ENCODE results near the gene MAGI3.

The MAGI3 gene

DNA sequence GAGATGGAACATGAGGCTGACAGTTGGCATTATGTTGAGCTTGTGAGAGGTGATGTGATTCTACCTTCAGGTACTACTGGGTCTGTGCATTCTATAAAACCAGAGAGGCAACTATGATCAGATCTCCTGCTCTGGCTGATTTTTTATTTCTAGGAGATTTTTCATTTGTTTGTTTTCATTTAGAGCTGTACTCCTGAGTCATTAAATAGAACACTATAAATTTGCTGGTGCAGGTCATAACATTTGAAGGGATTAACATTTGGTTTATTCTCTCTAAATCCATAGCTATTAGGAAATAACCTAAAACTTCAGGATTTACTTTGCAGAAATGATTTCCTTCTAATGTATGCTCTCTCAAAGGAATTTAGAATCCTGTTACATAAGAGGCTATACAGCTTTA lies 42.9 kb downstream of the MAGI3 start:
- no peaks in the 10 kb centered on the region for H4K20me1 ChIP-seq (ENCODE audit: insufficient read depth, low read length)
- no peak overlapping the region for H3K4me2 ChIP-seq (ENCODE audit: low read length)
- no peaks in the 10 kb centered on the region for H3K79me2 ChIP-seq (ENCODE audit: insufficient read depth, low read length)
- no peak overlapping the region for H3K27ac ChIP-seq (ENCODE audit: low read depth, low read length, poor library complexity, severe bottlenecking)
- H2AFZ ChIP-seq (ENCODE audit: low read length), result no peak overlapping the region
- H3K27me3 ChIP-seq (ENCODE audit: insufficient read depth, low read length), result no peaks in the 10 kb centered on the region
- no peaks in the 10 kb centered on the region for H3K4me1 ChIP-seq (ENCODE audit: insufficient read depth, low read length, severe bottlenecking)
- no peak overlapping the region for H3K4me3 ChIP-seq (ENCODE audit: low read depth, low read length, poor library complexity, severe bottlenecking)
- H3F3A ChIP-seq (ENCODE audit: insufficient read depth, low read length), result no peaks in the 10 kb centered on the region
- no peaks in the 10 kb centered on the region for H3K9me2 ChIP-seq (ENCODE audit: low read depth, low read length)
- H3K9ac ChIP-seq (ENCODE audit: low read length), result no peak overlapping the region
- no peaks in the 10 kb centered on the region for H3K36me3 ChIP-seq (ENCODE audit: insufficient read depth, low read length)
- TF ChIP-seq, protein P1, sequence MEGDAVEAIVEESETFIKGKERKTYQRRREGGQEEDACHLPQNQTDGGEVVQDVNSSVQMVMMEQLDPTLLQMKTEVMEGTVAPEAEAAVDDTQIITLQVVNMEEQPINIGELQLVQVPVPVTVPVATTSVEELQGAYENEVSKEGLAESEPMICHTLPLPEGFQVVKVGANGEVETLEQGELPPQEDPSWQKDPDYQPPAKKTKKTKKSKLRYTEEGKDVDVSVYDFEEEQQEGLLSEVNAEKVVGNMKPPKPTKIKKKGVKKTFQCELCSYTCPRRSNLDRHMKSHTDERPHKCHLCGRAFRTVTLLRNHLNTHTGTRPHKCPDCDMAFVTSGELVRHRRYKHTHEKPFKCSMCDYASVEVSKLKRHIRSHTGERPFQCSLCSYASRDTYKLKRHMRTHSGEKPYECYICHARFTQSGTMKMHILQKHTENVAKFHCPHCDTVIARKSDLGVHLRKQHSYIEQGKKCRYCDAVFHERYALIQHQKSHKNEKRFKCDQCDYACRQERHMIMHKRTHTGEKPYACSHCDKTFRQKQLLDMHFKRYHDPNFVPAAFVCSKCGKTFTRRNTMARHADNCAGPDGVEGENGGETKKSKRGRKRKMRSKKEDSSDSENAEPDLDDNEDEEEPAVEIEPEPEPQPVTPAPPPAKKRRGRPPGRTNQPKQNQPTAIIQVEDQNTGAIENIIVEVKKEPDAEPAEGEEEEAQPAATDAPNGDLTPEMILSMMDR (IDR thresholded peaks at IDR 0.05; ENCODE audit: low read length), result no peak
- TF ChIP-seq EZH2 (IDR thresholded peaks at IDR 0.05; ENCODE audit: borderline replicate concordance, low read length), result no peak
- no peaks in the 10 kb centered on the region for H3K9me3 ChIP-seq (ENCODE audit: low read length)

DNA sequence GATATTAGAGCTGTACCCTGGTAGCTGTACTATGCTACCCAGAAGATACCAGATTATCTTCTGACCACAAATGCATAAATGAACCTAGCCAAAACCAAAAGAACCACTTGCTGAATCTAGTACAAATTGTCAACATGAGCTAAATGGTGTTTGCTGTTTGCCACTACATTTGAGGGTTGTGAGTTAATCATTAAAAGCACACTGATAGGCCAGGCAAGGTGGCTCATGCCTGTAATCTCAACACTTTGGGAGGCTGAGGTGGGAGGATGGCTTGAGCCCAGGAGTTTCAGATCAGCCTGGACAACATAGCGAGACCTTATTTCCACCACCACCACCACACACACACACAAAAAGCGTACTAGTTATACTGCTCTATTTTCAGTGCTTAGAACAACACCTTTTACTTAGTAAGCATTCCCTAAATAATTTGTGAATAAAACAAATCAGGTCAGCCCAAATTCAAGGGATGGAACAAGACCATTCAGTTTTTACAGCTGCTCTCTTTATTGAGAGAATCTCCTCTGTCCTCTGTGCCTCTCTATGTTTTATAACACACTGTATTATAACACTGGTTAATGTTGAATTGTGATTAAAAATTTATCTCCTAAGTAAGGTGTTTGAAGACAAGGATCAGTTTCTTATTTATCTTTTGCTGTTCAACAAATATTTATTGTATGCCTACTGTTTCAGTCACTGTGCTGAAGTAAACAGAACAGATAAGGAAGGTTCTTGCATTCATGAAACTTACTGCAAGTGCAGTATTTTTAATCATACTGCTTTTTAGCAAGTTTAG lies 44.0 kb downstream of the MAGI3 start:
- Histone ChIP-seq H3K4me1 (ENCODE audit: insufficient read depth, low read length, severe bottlenecking) (no peaks in the 10 kb centered on the region), H3K4me3 (ENCODE audit: low read depth, low read length, poor library complexity, severe bottlenecking) (no peak overlapping the region)

DNA sequence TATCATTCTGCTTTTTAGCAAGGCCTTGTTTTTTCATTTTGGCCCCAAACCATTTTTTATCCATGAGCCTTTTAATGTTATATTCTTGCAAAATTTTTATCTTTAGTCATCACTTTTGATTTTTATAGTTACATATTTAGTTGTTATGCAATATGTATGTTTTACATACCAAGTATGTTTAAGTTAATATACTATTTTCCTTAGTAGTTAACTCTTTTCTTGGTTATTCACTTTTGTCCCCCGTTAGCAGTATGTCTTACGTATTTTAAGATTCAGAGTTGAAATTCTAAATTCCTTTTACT lies 44.5 kb downstream of the MAGI3 start:
- TF ChIP-seq, protein P1 (IDR thresholded peaks at IDR 0.05; ENCODE audit: low read length), result no peak
- TF ChIP-seq EZH2 (IDR thresholded peaks at IDR 0.05; ENCODE audit: borderline replicate concordance, low read length), result no peak
- no peak overlapping the region for H3K9ac ChIP-seq (ENCODE audit: low read length)
- no peak overlapping the region for H3K4me3 ChIP-seq (ENCODE audit: low read depth, low read length, poor library complexity, severe bottlenecking)
- H3K4me2 ChIP-seq (ENCODE audit: low read length), result no peak overlapping the region
- no peaks in the 10 kb centered on the region for H3F3A ChIP-seq (ENCODE audit: insufficient read depth, low read length)
- H3K36me3 ChIP-seq (ENCODE audit: insufficient read depth, low read length), result no peaks in the 10 kb centered on the region
- no peaks in the 10 kb centered on the region for H3K9me2 ChIP-seq (ENCODE audit: low read depth, low read length)
- H4K20me1 ChIP-seq (ENCODE audit: insufficient read depth, low read length), result no peaks in the 10 kb centered on the region
- H3K9me3 ChIP-seq (ENCODE audit: low read length), result no peaks in the 10 kb centered on the region
- H3K4me1 ChIP-seq (ENCODE audit: insufficient read depth, low read length, severe bottlenecking), result no peaks in the 10 kb centered on the region
- H3K79me2 ChIP-seq (ENCODE audit: insufficient read depth, low read length), result no peaks in the 10 kb centered on the region
- no peak overlapping the region for H3K27ac ChIP-seq (ENCODE audit: low read depth, low read length, poor library complexity, severe bottlenecking)
- H2AFZ ChIP-seq (ENCODE audit: low read length), result no peak overlapping the region
- H3K27me3 ChIP-seq (ENCODE audit: insufficient read depth, low read length), result no peaks in the 10 kb centered on the region

More for the DNA sequence above, 44.0 kb downstream of the MAGI3 start:
- no peak for TF ChIP-seq EZH2 (IDR thresholded peaks at IDR 0.05; ENCODE audit: borderline replicate concordance, low read length)
- TF ChIP-seq, protein P1 (IDR thresholded peaks at IDR 0.05; ENCODE audit: low read length), result no peak
- H3F3A ChIP-seq (ENCODE audit: insufficient read depth, low read length), result no peaks in the 10 kb centered on the region
- no peaks in the 10 kb centered on the region for H3K36me3 ChIP-seq (ENCODE audit: insufficient read depth, low read length)
- no peak overlapping the region for H2AFZ ChIP-seq (ENCODE audit: low read length)
- H3K27ac ChIP-seq (ENCODE audit: low read depth, low read length, poor library complexity, severe bottlenecking), result no peak overlapping the region
- H3K9ac ChIP-seq (ENCODE audit: low read length), result no peak overlapping the region
- H3K79me2 ChIP-seq (ENCODE audit: insufficient read depth, low read length), result no peaks in the 10 kb centered on the region
- no peak overlapping the region for H3K4me2 ChIP-seq (ENCODE audit: low read length)
- H3K9me3 ChIP-seq (ENCODE audit: low read length), result no peaks in the 10 kb centered on the region
- H3K27me3 ChIP-seq (ENCODE audit: insufficient read depth, low read length), result no peaks in the 10 kb centered on the region
- H4K20me1 ChIP-seq (ENCODE audit: insufficient read depth, low read length), result no peaks in the 10 kb centered on the region
- no peaks in the 10 kb centered on the region for H3K9me2 ChIP-seq (ENCODE audit: low read depth, low read length)

All from OCI-LY1 (cell line).